ENCODE results near the gene UBE3D. TPM values are rescaled to one million over a fixed set of nuclear protein-coding genes. Genes with fewer than 3 reads are reported as not detected.

UBE3D gene
- total and polyA plus RNA-seq, 2 of the 8 experiments (the other 6 are each of a cell fraction or from before 2014, with no cell fraction given): 5.7 to 16.3 TPM

GRCh38 chr6:82902290-82902689 is 163.4 kb downstream of the UBE3D start:
- Histone ChIP-seq H4K20me1 (replicated peaks in 1 of 2; ENCODE audit: control insufficient read depth in 1 of 2, insufficient read depth in 2 of 2, low read length in 2 of 2) (no peaks in the 10 kb centered on the region), H3K4me3 (ENCODE audit: extremely low read depth in 1 of 4, insufficient read depth in 2 of 4, low read depth in 3 of 4, low read length in 4 of 4) (no peak overlapping the region), H3K4me1 (replicated peaks in 1 of 4; ENCODE audit: control insufficient read depth in 3 of 4, insufficient read depth in 4 of 4, low read length in 3 of 4) (no peaks in the 10 kb centered on the region), H3K27ac (ENCODE audit: low read depth, low read length) (no peak overlapping the region), H3K14ac (ENCODE audit: insufficient read length) (no peak overlapping the region), H4K91ac (replicated peaks; ENCODE audit: insufficient read length, low read length) (no peak overlapping the region), H4K5ac (ENCODE audit: insufficient read length, low read depth, low read length) (no peak overlapping the region), H3K4ac (replicated peaks; ENCODE audit: insufficient read length, low read depth, low read length) (no peak overlapping the region), H3K23me2 (ENCODE audit: low read depth, low read length) (no peaks in the 10 kb centered on the region; the same call in 1 of the 2 replicates), H3K79me1 (ENCODE audit: low read depth, low read length) (peaks cover 2% of the 10 kb centered on the region; the same call in 1 of the 2 replicates), H2BK15ac (ENCODE audit: low read length) (no peak overlapping the region), H3K36me3 (ENCODE audit: control insufficient read depth in 2 of 4, insufficient read depth in 4 of 4, low read length in 3 of 4) (no peaks in the 10 kb centered on the region), H3K4me2 (ENCODE audit: insufficient read depth in 1 of 2, low read depth in 2 of 2, low read length in 2 of 2) (no peak overlapping the region), H3K9ac (replicated peaks in 1 of 4; ENCODE audit: extremely low read depth in 1 of 4, low read depth in 3 of 4, low read length in 3 of 4) (no peak overlapping the region), H3K23ac (ENCODE audit: insufficient read length) (no peak overlapping the region), H3K79me2 (ENCODE audit: control insufficient read depth in 1 of 2, insufficient read depth in 2 of 2, low read length in 2 of 2) (no peaks in the 10 kb centered on the region), H3K9me3 (ENCODE audit: insufficient read depth in 2 of 2, low read depth in 1 of 2, low read length in 1 of 2) (no peaks in the 10 kb centered on the region), H3K27me3 (replicated peaks in 1 of 4; ENCODE audit: control insufficient read depth in 3 of 4, extremely low read depth in 1 of 4, insufficient read depth in 3 of 4, low read length in 3 of 4) (no peaks in the 10 kb centered on the region), H2AK5ac (ENCODE audit: low read depth, low read length) (no peak overlapping the region), H3K18ac (ENCODE audit: extremely low read depth, low read length) (no peak overlapping the region), H2BK12ac (ENCODE audit: low read depth, low read length) (no peak overlapping the region), H2AFZ (ENCODE audit: low read length) (no peak overlapping the region), H2BK20ac (ENCODE audit: low read length) (no peak overlapping the region), H2BK5ac (ENCODE audit: low read depth, low read length) (no peak overlapping the region), H4K8ac (ENCODE audit: extremely low read depth, insufficient read depth, low read length) (no peak overlapping the region), H3K56ac (replicated peaks; ENCODE audit: insufficient read length, low read depth, low read length) (no peak overlapping the region), H2BK120ac (replicated peaks; ENCODE audit: low read depth, low read length) (no peak overlapping the region)
- FAIRE-seq (no peak), DNase-seq (ENCODE audit: low read depth in 1 of 2, low spot score in 2 of 2) (no peak)
- POLR2A ChIA-PET (ENCODE audit: partially characterized antibody): no interaction called here
- CTCF ChIA-PET (ENCODE audit: partially characterized antibody): interaction anchor here (0.6 to 1.7 kb wide), 3 partner anchors 13 to 668 kb away, joined by 3 to 4 read pairs (median 4); no protein-coding TSS in a partner anchor
- TF ChIP-seq POLR2A (IDR thresholded peaks at IDR 0.05; ENCODE audit: control extremely low read depth in 1 of 2, low read depth in 2 of 2, low read length in 2 of 2): no peak
- TF ChIP-seq, protein P1, sequence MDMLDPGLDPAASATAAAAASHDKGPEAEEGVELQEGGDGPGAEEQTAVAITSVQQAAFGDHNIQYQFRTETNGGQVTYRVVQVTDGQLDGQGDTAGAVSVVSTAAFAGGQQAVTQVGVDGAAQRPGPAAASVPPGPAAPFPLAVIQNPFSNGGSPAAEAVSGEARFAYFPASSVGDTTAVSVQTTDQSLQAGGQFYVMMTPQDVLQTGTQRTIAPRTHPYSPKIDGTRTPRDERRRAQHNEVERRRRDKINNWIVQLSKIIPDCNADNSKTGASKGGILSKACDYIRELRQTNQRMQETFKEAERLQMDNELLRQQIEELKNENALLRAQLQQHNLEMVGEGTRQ (IDR thresholded peaks at IDR 0.05; ENCODE audit: low read length): no peak
- TF ChIP-seq POU5F1 (IDR thresholded peaks at IDR 0.05; ENCODE audit: low read depth, low read length): no peak
- TF ChIP-seq CREB1 (IDR thresholded peaks at IDR 0.05): no peak
- TF ChIP-seq EZH2 (IDR thresholded peaks at IDR 0.05; ENCODE audit: low read depth, low read length, severe bottlenecking): no peak
- no peak for TF ChIP-seq MAX (IDR thresholded peaks at IDR 0.05)
- no peak for TF ChIP-seq SIRT6 (IDR thresholded peaks at IDR 0.05; ENCODE audit: low read length)
- no peak for TF ChIP-seq CTCF (IDR thresholded peaks at IDR 0.05; ENCODE audit: control extremely low read depth in 1 of 3, insufficient read depth in 1 of 3, low read depth in 1 of 3, low read length in 3 of 3)
- TF ChIP-seq BCL11A (IDR thresholded peaks at IDR 0.05; ENCODE audit: low read depth in 2 of 2, low read length in 2 of 2): no peak
- 91% methylated on average over 2 of the region's 2 CpGs; no CpG with 5 or more reads in 1 of the 2 experiments for WGBS, 2 experiments (ENCODE audit: extremely low coverage in 1 of 2, insufficient coverage in 1 of 2, insufficient read length in 1 of 2, insufficient replicate concordance in 2 of 2, low coverage in 1 of 2, low lambda C conversion rate in 2 of 2, missing lambda C conversion rate in 1 of 2)

Measured in H1 (cell line).